HCT116 (cell line): Measurements from ENCODE around the gene ZDHHC1.

Experiments used
- CEBPB ChIP-seq: IDR thresholded peaks from 2 replicates; pipeline ENCODE4 v1.6.1; 2012; ENCODE audit warnings: low read depth
- EZH2 ChIP-seq: fragments of 200-600 bp; sonication (generic); IDR thresholded peaks from 2 replicates; pipeline ENCODE4 v1.6.1; 2017; ENCODE audit warnings: antibody characterized with exemption, mixed run types
- EZH2phosphoT487 ChIP-seq: fragments of 200-600 bp; IDR thresholded peaks from 2 replicates; pipeline ENCODE4 v1.6.1; 2018; ENCODE audit warnings: antibody characterized with exemption, borderline replicate concordance
- ZFX ChIP-seq: fragments of 450-650 bp; IDR thresholded peaks from 2 replicates; pipeline ENCODE4 v1.6.1; 2017
- TF ChIP-seq, protein P1 (sequence below): IDR thresholded peaks from 2 replicates; pipeline ENCODE4 v1.6.1; 2012
- TF ChIP-seq, protein P2 (sequence below), 3 experiments: fragments of 200-600 bp in 1 of 3; sonication (generic) in 1 of 3; IDR thresholded peaks in 2 of 3; conservative IDR thresholded peaks in 1 of 3; 2 replicates each; pipeline ENCODE4 v1.5.1; 2012 to 2017; ENCODE audit warnings: low read depth in 2 of 3, low read length in 2 of 3, antibody characterized with exemption in 1 of 3, borderline replicate concordance in 1 of 3, control low read depth in 1 of 3, mild to moderate bottlenecking in 1 of 3, mixed read lengths in 1 of 3, mixed run types in 1 of 3, moderate library complexity in 1 of 3; ENCODE audit not compliant: insufficient read depth in 1 of 3

- TF ChIP-seq, protein P1, sequence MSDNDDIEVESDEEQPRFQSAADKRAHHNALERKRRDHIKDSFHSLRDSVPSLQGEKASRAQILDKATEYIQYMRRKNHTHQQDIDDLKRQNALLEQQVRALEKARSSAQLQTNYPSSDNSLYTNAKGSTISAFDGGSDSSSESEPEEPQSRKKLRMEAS = no peak
- TF ChIP-seq, protein P2, sequence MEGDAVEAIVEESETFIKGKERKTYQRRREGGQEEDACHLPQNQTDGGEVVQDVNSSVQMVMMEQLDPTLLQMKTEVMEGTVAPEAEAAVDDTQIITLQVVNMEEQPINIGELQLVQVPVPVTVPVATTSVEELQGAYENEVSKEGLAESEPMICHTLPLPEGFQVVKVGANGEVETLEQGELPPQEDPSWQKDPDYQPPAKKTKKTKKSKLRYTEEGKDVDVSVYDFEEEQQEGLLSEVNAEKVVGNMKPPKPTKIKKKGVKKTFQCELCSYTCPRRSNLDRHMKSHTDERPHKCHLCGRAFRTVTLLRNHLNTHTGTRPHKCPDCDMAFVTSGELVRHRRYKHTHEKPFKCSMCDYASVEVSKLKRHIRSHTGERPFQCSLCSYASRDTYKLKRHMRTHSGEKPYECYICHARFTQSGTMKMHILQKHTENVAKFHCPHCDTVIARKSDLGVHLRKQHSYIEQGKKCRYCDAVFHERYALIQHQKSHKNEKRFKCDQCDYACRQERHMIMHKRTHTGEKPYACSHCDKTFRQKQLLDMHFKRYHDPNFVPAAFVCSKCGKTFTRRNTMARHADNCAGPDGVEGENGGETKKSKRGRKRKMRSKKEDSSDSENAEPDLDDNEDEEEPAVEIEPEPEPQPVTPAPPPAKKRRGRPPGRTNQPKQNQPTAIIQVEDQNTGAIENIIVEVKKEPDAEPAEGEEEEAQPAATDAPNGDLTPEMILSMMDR (IDR thresholded peaks at IDR 0.05 in 2 of 3, conservative IDR thresholded peaks at IDR 0.05 in 1 of 3; ENCODE audit: borderline replicate concordance in 1 of 3, insufficient read depth in 1 of 3, low read depth in 2 of 3, low read length in 2 of 3) = no peak
- no peak for TF ChIP-seq CEBPB
- no peak for TF ChIP-seq EZH2
- TF ChIP-seq EZH2phosphoT487 = no peak
- TF ChIP-seq ZFX = no peak
Measured at GRCh38 chr16:67438824-67439393, 22.6 kb upstream of the ZDHHC1 start.
